DOHH2 (cell line): Measurements from ENCODE around the gene FBLN1.

Experiments used
- H3F3A ChIP-seq: fragments of 200-600 bp; sonication (generic), shearing (Covaris generic); 2 replicates; pipeline ENCODE4 v1.6.0; 2016; ENCODE audit warnings: antibody characterized with exemption, mild to moderate bottlenecking; ENCODE audit not compliant: control insufficient read depth, insufficient read depth
- H3K27ac ChIP-seq: fragments of 200-600 bp; sonication (generic); 2 replicates; pipeline ENCODE4 v1.5.1; 2014; ENCODE audit warnings: low read depth, mild to moderate bottlenecking, low read length, moderate library complexity
- H3K27me3 ChIP-seq: fragments of 200-600 bp; sonication (generic); 2 replicates; pipeline ENCODE4 v1.6.1; 2014; ENCODE audit warnings: mild to moderate bottlenecking, low read length, mixed read lengths; ENCODE audit not compliant: control insufficient read depth
- H3K36me3 ChIP-seq: fragments of 200-600 bp; sonication (generic); 2 replicates; pipeline ENCODE4 v1.6.1; 2014; ENCODE audit warnings: mild to moderate bottlenecking, low read length, moderate library complexity, mixed read lengths; ENCODE audit not compliant: control insufficient read depth
- H3K4me1 ChIP-seq: fragments of 200-600 bp; sonication (generic); 2 replicates; pipeline ENCODE4 v1.6.1; 2014; ENCODE audit warnings: mild to moderate bottlenecking, low read length, mixed read lengths; ENCODE audit not compliant: control insufficient read depth
- H3K4me2 ChIP-seq: fragments of 200-600 bp; sonication (generic); 2 replicates; pipeline ENCODE4 v1.6.0; 2014; ENCODE audit warnings: mild to moderate bottlenecking, low read length, moderate library complexity
- H3K4me3 ChIP-seq: fragments of 200-600 bp; sonication (generic); 2 replicates; pipeline ENCODE4 v1.5.1; 2014; ENCODE audit warnings: mild to moderate bottlenecking, low read length, mixed read lengths
- H3K79me2 ChIP-seq: fragments of 200-600 bp; sonication (generic); 2 replicates; pipeline ENCODE4 v1.6.1; 2014; ENCODE audit warnings: mild to moderate bottlenecking, low read length, mixed read lengths; ENCODE audit not compliant: control insufficient read depth
- H3K9me2 ChIP-seq: fragments of 200-600 bp; sonication (generic); replicated peaks from 2 replicates; pipeline ENCODE4 v1.6.1; 2014; ENCODE audit warnings: mild to moderate bottlenecking, low read length, mixed read lengths; ENCODE audit not compliant: control insufficient read depth
- H3K9me3 ChIP-seq: fragments of 200-600 bp; sonication (generic); 2 replicates; pipeline ENCODE4 v1.6.1; 2014; ENCODE audit warnings: antibody characterized with exemption, low read length, mixed read lengths; ENCODE audit not compliant: control insufficient read depth, insufficient read depth
- H4K20me1 ChIP-seq: fragments of 200-600 bp; sonication (generic); 2 replicates; pipeline ENCODE4 v1.6.0; 2014; ENCODE audit warnings: low read depth, mild to moderate bottlenecking, antibody characterized with exemption, low read length, moderate library complexity; ENCODE audit not compliant: control insufficient read depth, insufficient read depth
- EZH2phosphoT487 ChIP-seq: fragments of 200-600 bp; sonication (generic); IDR thresholded peaks from 2 replicates; pipeline ENCODE4 v1.6.1; 2017; ENCODE audit warnings: borderline replicate concordance, mild to moderate bottlenecking, antibody characterized with exemption, low read length, moderate library complexity, mixed read lengths
- TF ChIP-seq, protein P1 (sequence below): fragments of 200-600 bp; sonication (generic); IDR thresholded peaks from one replicate; pipeline ENCODE4 v1.5.1; 2014; ENCODE audit warnings: antibody characterized with exemption, mild to moderate bottlenecking, low read depth, low read length; ENCODE audit not compliant: poor library complexity, severe bottlenecking

Gene FBLN1

DNA sequence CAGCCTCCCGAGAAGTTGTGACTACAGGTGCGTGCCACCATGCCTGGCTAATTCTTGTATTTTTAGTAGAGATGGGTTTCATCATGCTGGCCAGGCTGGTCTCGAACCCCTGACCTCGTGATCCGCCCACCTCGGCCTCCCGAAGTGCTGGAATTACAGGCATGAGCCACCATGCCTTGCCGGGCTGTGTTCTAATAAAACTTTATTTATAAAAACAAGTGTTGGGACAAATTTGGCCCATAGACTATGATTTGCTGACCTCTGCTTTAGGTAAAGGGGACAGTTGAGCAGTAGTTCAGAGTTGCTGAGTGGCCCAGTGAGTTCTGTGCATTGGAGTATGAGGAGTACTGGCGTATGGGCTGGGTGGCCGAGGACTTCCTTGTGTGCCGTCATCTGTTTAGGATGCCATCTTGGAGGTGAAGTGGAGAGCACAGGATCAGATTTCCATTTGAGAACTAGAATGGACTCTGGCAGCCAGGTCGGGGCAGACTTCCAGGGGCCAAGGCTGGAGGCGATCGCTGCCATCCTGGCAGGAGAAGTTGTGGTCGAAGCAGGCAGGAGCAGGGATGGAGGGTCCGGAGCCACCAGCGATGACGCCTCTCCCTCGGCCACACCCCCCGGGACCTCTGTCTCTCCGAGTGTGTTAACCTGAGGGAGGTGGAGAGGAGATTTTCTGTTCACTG is 43.8 kb downstream of the FBLN1 start:
- Histone ChIP-seq H3F3A (no peaks in the 10 kb centered on the region), H3K4me1 (no peaks in the 10 kb centered on the region), H3K9me2 (no peaks in the 10 kb centered on the region), H3K27ac (no peak overlapping the region), H3K36me3 (no peaks in the 10 kb centered on the region), H3K27me3 (no peaks in the 10 kb centered on the region), H3K79me2 (no peaks in the 10 kb centered on the region), H3K4me3 (no peak overlapping the region), H4K20me1 (no peaks in the 10 kb centered on the region), H3K9me3 (no peaks in the 10 kb centered on the region), H3K4me2 (no peak overlapping the region)
- TF ChIP-seq, protein P1, sequence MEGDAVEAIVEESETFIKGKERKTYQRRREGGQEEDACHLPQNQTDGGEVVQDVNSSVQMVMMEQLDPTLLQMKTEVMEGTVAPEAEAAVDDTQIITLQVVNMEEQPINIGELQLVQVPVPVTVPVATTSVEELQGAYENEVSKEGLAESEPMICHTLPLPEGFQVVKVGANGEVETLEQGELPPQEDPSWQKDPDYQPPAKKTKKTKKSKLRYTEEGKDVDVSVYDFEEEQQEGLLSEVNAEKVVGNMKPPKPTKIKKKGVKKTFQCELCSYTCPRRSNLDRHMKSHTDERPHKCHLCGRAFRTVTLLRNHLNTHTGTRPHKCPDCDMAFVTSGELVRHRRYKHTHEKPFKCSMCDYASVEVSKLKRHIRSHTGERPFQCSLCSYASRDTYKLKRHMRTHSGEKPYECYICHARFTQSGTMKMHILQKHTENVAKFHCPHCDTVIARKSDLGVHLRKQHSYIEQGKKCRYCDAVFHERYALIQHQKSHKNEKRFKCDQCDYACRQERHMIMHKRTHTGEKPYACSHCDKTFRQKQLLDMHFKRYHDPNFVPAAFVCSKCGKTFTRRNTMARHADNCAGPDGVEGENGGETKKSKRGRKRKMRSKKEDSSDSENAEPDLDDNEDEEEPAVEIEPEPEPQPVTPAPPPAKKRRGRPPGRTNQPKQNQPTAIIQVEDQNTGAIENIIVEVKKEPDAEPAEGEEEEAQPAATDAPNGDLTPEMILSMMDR, result no peak
- no peak for TF ChIP-seq EZH2phosphoT487

DNA sequence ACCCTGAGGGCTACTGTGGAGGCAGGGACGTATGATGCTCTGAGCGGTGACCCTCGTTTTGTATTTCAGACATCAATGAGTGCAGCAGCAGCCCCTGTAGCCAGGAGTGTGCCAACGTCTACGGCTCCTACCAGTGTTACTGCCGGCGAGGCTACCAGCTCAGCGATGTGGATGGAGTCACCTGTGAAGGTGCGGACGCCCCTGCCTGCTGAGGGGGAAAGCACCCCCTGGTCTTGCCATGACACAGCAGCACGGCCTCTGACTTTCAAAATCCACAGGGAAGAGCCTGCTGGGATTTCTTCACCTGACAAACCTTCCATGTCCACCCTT is 44.3 kb downstream of the FBLN1 start:
- no peaks in the 10 kb centered on the region for H3F3A ChIP-seq
- H3K4me1 ChIP-seq, result no peaks in the 10 kb centered on the region
- H3K4me3 ChIP-seq, result no peak overlapping the region
- no peak overlapping the region for H3K27ac ChIP-seq
- no peaks in the 10 kb centered on the region for H3K36me3 ChIP-seq
- no peaks in the 10 kb centered on the region for H3K27me3 ChIP-seq
- no peaks in the 10 kb centered on the region for H4K20me1 ChIP-seq
- H3K9me3 ChIP-seq, result no peaks in the 10 kb centered on the region
- H3K9me2 ChIP-seq, result no peaks in the 10 kb centered on the region
- H3K4me2 ChIP-seq, result no peak overlapping the region
- H3K79me2 ChIP-seq, result no peaks in the 10 kb centered on the region
- TF ChIP-seq EZH2phosphoT487, result no peak
- TF ChIP-seq, protein P1, result no peak

DNA sequence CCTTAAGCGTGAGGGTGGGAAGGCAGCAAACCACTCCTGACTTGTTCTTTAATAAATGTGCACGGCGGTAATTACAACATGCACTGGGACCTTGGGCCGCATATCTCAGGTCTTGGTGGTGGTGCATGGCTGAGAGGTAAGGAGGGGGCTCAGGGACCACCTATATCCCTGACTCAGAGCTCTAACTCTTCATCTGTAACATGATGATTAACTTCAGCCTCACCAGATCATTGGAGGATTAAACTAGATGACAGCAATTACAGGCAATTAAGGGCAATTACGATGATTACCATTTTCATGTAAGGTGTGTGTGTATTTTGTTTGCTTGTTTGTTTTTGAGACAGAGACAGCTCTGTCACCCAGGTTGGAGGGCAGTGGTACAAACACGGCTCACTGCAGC is 45.0 kb downstream of the FBLN1 start:
- Histone ChIP-seq H3K27ac (no peak overlapping the region), H3K9me3 (no peaks in the 10 kb centered on the region), H3K4me1 (no peaks in the 10 kb centered on the region), H3K79me2 (no peaks in the 10 kb centered on the region), H3F3A (no peaks in the 10 kb centered on the region), H4K20me1 (no peaks in the 10 kb centered on the region), H3K4me3 (no peak overlapping the region), H3K36me3 (no peaks in the 10 kb centered on the region), H3K9me2 (no peaks in the 10 kb centered on the region), H3K4me2 (no peak overlapping the region), H3K27me3 (no peaks in the 10 kb centered on the region)
- TF ChIP-seq EZH2phosphoT487, result no peak
- TF ChIP-seq, protein P1, result no peak
